OCI-LY7 (cell line): ENCODE results near the gene SCD. TPM values are rescaled to one million over a fixed set of nuclear protein-coding genes. Genes with fewer than 3 reads are reported as not detected.

Experiments used
- BruUV-seq: library from RNA; stranded (reverse); fragments of 400-500 nt; replicated peaks from 2 replicates; lab custom pipeline; 2021; lab: Mats Ljungman, UMichigan
- CTCF ChIA-PET: fragments of 300-600 bp; sonication (Branson Sonifier 250); formaldehyde crosslinking; loops from one replicate; lab custom pipeline; 2022; ENCODE audit warnings: antibody characterized with exemption; ENCODE audit not compliant: unreplicated experiment; lab: Charles Lee
- POLR2A ChIA-PET: fragments of 300-600 bp; sonication (Branson Sonifier 250); formaldehyde crosslinking; loops from one replicate; lab custom pipeline; 2022; ENCODE audit warnings: antibody characterized with exemption; lab: Charles Lee
- DNase-seq: peaks from one replicate; pipeline ENCODE4 v3.0.0-alpha.2; 2015; ENCODE audit warnings: low spot score
- H2AFZ ChIP-seq: fragments of 200-600 bp; sonication (generic), shearing (Covaris generic); 2 replicates; pipeline ENCODE4 v1.6.1; 2014; ENCODE audit warnings: mild to moderate bottlenecking, antibody characterized with exemption, low read length, moderate library complexity
- H3K27ac ChIP-seq: fragments of 200-600 bp; sonication (generic); 2 replicates; pipeline ENCODE4 v1.5.1; 2014; ENCODE audit warnings: mixed run types, low read depth, mild to moderate bottlenecking, moderate library complexity, low read length, inconsistent platforms; ENCODE audit not compliant: poor library complexity, severe bottlenecking
- H3K36me3 ChIP-seq: fragments of 200-600 bp; sonication (generic); 2 replicates; pipeline ENCODE4 v1.6.1; 2014; ENCODE audit warnings: mild to moderate bottlenecking, antibody characterized with exemption, low read length, moderate library complexity, mixed read lengths; ENCODE audit not compliant: insufficient read depth
- H3K4me1 ChIP-seq: fragments of 200-600 bp; sonication (generic); 2 replicates; pipeline ENCODE4 v1.5.1; 2014; ENCODE audit warnings: mild to moderate bottlenecking, low read length; ENCODE audit not compliant: insufficient read depth, poor library complexity, severe bottlenecking
- H3K4me2 ChIP-seq: fragments of 200-600 bp; sonication (generic); 2 replicates; pipeline ENCODE4 v1.6.1; 2014; ENCODE audit warnings: mild to moderate bottlenecking, low read length
- H3K4me3 ChIP-seq: fragments of 200-600 bp; sonication (generic); 2 replicates; pipeline ENCODE4 v1.5.1; 2014; ENCODE audit warnings: mild to moderate bottlenecking, low read depth, low read length; ENCODE audit not compliant: poor library complexity, severe bottlenecking
- H3K79me2 ChIP-seq: fragments of 200-600 bp; sonication (generic); 2 replicates; pipeline ENCODE4 v1.6.1; 2016; ENCODE audit warnings: low read depth, mild to moderate bottlenecking, low read length, moderate library complexity, mixed read lengths; ENCODE audit not compliant: insufficient read depth
- H3K9me2 ChIP-seq: fragments of 200-600 bp; sonication (generic); 2 replicates; pipeline ENCODE4 v1.6.1; 2016; ENCODE audit warnings: mild to moderate bottlenecking, low read length, mixed read lengths; ENCODE audit not compliant: insufficient read depth
- H3K9me3 ChIP-seq: fragments of 200-600 bp; sonication (generic); 2 replicates; pipeline ENCODE4 v1.6.1; 2014; ENCODE audit warnings: mild to moderate bottlenecking, mixed run types, low read length, mixed read lengths
- H4K20me1 ChIP-seq: fragments of 200-600 bp; sonication (generic); 2 replicates; pipeline ENCODE4 v1.6.1; 2014; ENCODE audit warnings: mild to moderate bottlenecking, antibody characterized with exemption, low read length, moderate library complexity, mixed read lengths; ENCODE audit not compliant: insufficient read depth
- CTCF ChIP-seq: fragments of 200-600 bp; sonication (generic); conservative IDR thresholded peaks from 2 replicates; pipeline ENCODE4 v1.5.1; 2014; ENCODE audit warnings: mild to moderate bottlenecking, antibody characterized with exemption, low read length, moderate library complexity, mixed read lengths
- EZH2phosphoT487 ChIP-seq: fragments of 200-600 bp; sonication (generic); IDR thresholded peaks from 2 replicates; pipeline ENCODE4 v1.6.1; 2018; ENCODE audit warnings: low read depth, borderline replicate concordance, mild to moderate bottlenecking, mixed run types, antibody characterized with exemption, low read length, moderate library complexity, mixed read lengths
- intact Hi-C: fragments of 100-400 bp; cut with micrococcal nuclease; formaldehyde crosslinking; loops from one replicate; pipeline ENCODE4 v1.10.0; 2022; ENCODE audit not compliant: unreplicated experiment
- total RNA-seq, 2 experiments: library from RNA; depleted of rRNA in 1 of 2; stranded (reverse); fragments of >200 nt in 1 of 2; shearing (Covaris generic) in 1 of 2; gene quantifications; 2 replicates each; pipeline ENCODE4 v1.2.3, GENCODE V29; 2014 to 2022

SCD gene
- total RNA-seq, 2 experiments from 2014 or later: 76.8 to 327 TPM

- Histone ChIP-seq H2AFZ (no peak overlapping the region), H3K4me1 (no peaks in the 10 kb centered on the region), H3K9me3 (no peaks in the 10 kb centered on the region), H4K20me1 (peaks cover 10% of the 10 kb centered on the region), H3K79me2 (no peaks in the 10 kb centered on the region), H3K27ac (no peak overlapping the region), H3K4me2 (no peak overlapping the region), H3K36me3 (peaks cover 67% of the 10 kb centered on the region), H3K4me3 (no peak overlapping the region), H3K9me2 (no peaks in the 10 kb centered on the region)
- BruUV-seq: no TSS peak
- DNase-seq: no peak
- intact Hi-C loops: no loop called here
- TF ChIP-seq CTCF (no peak), EZH2phosphoT487 (no peak)
- CTCF ChIA-PET: no interaction called here
- POLR2A ChIA-PET: interaction anchor here (1.5 to 7.4 kb wide), 2 partner anchors 10 to 14 kb away, joined by 4 to 58 read pairs; partner anchors contain the start of gene SCD
Measured at GRCh38 chr10:100362570-100363496, 15.8 kb downstream of the SCD start.

- intact Hi-C loops: no loop called here
- CTCF ChIA-PET: no interaction called here
Measured at GRCh38 chr10:100364175-100364574, 17.1 kb downstream of the SCD start.

More at GRCh38 chr10:100364175-100364574, 17.1 kb downstream of the SCD start:
- no peaks in the 10 kb centered on the region for H3K4me1 ChIP-seq
- no peak overlapping the region for H3K4me2 ChIP-seq
- H2AFZ ChIP-seq: no peak overlapping the region
- H3K79me2 ChIP-seq: no peaks in the 10 kb centered on the region
- no peak overlapping the region for H3K4me3 ChIP-seq
- BruUV-seq: TSS peak; percentile 62
- TF ChIP-seq EZH2phosphoT487: no peak
- TF ChIP-seq CTCF: no peak
- H4K20me1 ChIP-seq: peaks cover 7% of the 10 kb centered on the region
- H3K9me2 ChIP-seq: no peaks in the 10 kb centered on the region
- H3K36me3 ChIP-seq: peaks cover 59% of the 10 kb centered on the region
- no peak overlapping the region for H3K27ac ChIP-seq
- POLR2A ChIA-PET: interaction anchor here (0.6 to 7.4 kb wide), 4 partner anchors 9 to 16 kb away, joined by 3 to 58 read pairs (median 4); partner anchors contain the start of gene SCD
- no peak for DNase-seq
- H3K9me3 ChIP-seq: no peaks in the 10 kb centered on the region
